Esophagus squamous epithelium (tissue), 5 donors: Measurements from ENCODE around the gene RALGPS1. TPM values are rescaled to one million over a fixed set of nuclear protein-coding genes. Genes with fewer than 3 reads are reported as not detected.
A peak's percentile ranks its signal among the peaks of the same experiment; 100 is the strongest.

ENCODE experiments used
- DNase-seq: peaks from one replicate; lab custom pipeline; 2025; lab: John Stamatoyannopoulos, UW
- H3K27ac ChIP-seq, 4 donors: fragments of 200-600 bp; sonication (generic); one replicate each; pipeline ENCODE4 v1.5.1; 2016 to 2019; ENCODE audit warnings: mild to moderate bottlenecking in 1 of 4
- H3K27me3 ChIP-seq, 4 donors: fragments of 200-600 bp; sonication (generic); 1 replicate in 3 of 4; 2 replicates in 1 of 4; pipeline versions ENCODE4 v1.5.1 to v1.6.0; 2017 to 2021; ENCODE audit warnings: antibody characterized with exemption in 1 of 4
- H3K36me3 ChIP-seq, 3 donors: fragments of 200-600 bp; sonication (generic); one replicate each; pipeline ENCODE4 v1.5.1; 2016 to 2019
- H3K4me1 ChIP-seq, 3 donors: fragments of 200-600 bp; sonication (generic); one replicate each; pipeline ENCODE4 v1.5.1; 2017 to 2019
- H3K4me3 ChIP-seq, 4 donors: fragments of 200-600 bp; sonication (generic); 1 replicate in 3 of 4; 2 replicates in 1 of 4; pipeline ENCODE4 v1.5.1; 2016 to 2019; ENCODE audit warnings: mild to moderate bottlenecking in 2 of 4, moderate library complexity in 1 of 4
- H3K9me3 ChIP-seq, 3 donors: fragments of 200-600 bp; sonication (generic); one replicate each; pipeline ENCODE4 v1.5.1; 2016 to 2019
- POLR2A ChIP-seq, 4 donors: fragments of 450-650 bp; IDR thresholded peaks; one replicate each; pipeline ENCODE4 v1.6.1; 2017; ENCODE audit warnings: antibody characterized with exemption in 4 of 4, mild to moderate bottlenecking in 4 of 4, moderate library complexity in 3 of 4
- WGBS, 2 donors: methylation state at CpG; one replicate each; pipeline ENCODE4 v1.1.5; 2018; 5-methylcytosine and 5-hydroxymethylcytosine counted together
- intact Hi-C: fragments of 100-400 bp; cut with DNase I; formaldehyde crosslinking; loops from one replicate; pipeline ENCODE4 v1.15.0; 2022
- total RNA-seq, 4 donors: library from RNA; depleted of rRNA; stranded (reverse); fragments of >200 nt; gene quantifications; one replicate each; pipeline ENCODE4 v1.1.0, GENCODE V29; 2016
- TF ChIP-seq, protein P1 (sequence below), 6 experiments: fragments of 450-650 bp in 4 of 6; fragments of 200-600 bp in 2 of 6; sonication (generic) in 2 of 6; IDR thresholded peaks; one replicate each; pipeline ENCODE4 v1.5.1; 2016 to 2019; ENCODE audit warnings: antibody characterized with exemption in 6 of 6, mild to moderate bottlenecking in 4 of 6, moderate library complexity in 4 of 6
- donor health status: DM: yes; HTN: yes; CAD: no.

RALGPS1 gene
- total RNA-seq, 4 donors from 2014 or later = 3.0 to 16.4 (median 10.6) TPM

DNA sequence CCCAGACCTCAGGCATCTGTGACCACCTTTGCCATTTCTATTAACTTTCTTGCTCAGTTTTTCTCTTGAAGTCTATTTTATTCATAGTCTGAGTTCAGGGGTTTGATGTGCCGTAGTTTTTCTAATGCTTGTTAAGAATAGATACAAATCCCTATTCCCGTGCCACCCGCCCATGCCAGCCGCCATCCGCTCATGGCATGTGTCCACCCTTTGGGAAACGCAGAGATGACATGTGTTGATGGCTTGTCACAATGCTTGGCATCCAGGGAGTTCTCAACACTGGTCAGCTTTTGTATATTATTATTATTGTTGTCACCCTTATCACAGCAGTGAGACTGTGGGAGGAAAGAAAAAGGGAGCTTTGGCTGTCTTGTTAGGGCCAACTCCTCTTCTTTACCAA lies 225.2 kb downstream of the RALGPS1 start:
- Histone ChIP-seq H3K36me3 (no peaks in the 10 kb centered on the region), H3K9me3 (no peaks in the 10 kb centered on the region), H3K27ac (no peak overlapping the region), H3K4me1 (peaks cover 0 to 40% (median 10%) of the 10 kb centered on the region in 3 donors), H3K4me3 (no peak overlapping the region), H3K27me3 (no peaks in the 10 kb centered on the region)
- TF ChIP-seq, protein P1, sequence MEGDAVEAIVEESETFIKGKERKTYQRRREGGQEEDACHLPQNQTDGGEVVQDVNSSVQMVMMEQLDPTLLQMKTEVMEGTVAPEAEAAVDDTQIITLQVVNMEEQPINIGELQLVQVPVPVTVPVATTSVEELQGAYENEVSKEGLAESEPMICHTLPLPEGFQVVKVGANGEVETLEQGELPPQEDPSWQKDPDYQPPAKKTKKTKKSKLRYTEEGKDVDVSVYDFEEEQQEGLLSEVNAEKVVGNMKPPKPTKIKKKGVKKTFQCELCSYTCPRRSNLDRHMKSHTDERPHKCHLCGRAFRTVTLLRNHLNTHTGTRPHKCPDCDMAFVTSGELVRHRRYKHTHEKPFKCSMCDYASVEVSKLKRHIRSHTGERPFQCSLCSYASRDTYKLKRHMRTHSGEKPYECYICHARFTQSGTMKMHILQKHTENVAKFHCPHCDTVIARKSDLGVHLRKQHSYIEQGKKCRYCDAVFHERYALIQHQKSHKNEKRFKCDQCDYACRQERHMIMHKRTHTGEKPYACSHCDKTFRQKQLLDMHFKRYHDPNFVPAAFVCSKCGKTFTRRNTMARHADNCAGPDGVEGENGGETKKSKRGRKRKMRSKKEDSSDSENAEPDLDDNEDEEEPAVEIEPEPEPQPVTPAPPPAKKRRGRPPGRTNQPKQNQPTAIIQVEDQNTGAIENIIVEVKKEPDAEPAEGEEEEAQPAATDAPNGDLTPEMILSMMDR (IDR thresholded peaks at IDR 0.05) = no peak
- TF ChIP-seq POLR2A (IDR thresholded peaks at IDR 0.05) = no peak
- intact Hi-C loops = no loop called here
- 95 to 98% methylated on average over 6 of the region's 6 CpGs for WGBS, 2 donors
- no peak for DNase-seq

DNA sequence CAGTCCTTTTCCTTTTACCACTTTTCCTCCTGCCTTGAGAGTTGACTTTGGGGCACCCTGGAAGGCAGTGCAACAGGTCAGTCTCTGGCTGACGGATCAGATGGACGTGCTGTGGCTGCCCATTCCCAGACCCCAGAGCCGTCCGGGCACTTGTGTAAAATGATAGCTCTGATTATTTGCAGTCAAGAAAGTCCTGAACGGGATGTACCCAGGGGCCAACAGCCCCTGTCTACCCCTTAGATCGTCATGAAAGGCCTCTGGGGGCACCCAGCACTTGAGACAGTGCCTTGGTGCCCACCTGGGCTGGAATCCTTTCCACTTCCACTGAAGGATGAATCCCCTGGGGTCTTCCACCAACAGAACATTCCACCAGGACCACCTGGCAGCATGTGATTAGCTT lies 225.6 kb downstream of the RALGPS1 start:
- H3K4me3 ChIP-seq = no peak overlapping the region
- WGBS, 2 donors = 92% methylated on average over 6 of the region's 6 CpGs; no CpG with 5 or more reads in 1 of the 2 donors
- no peaks in the 10 kb centered on the region for H3K27me3 ChIP-seq
- intact Hi-C loops = no loop called here
- no peak overlapping the region for H3K27ac ChIP-seq
- TF ChIP-seq, protein P1 (IDR thresholded peaks at IDR 0.05) = no peak
- TF ChIP-seq POLR2A (IDR thresholded peaks at IDR 0.05) = no peak
- H3K9me3 ChIP-seq = no peaks in the 10 kb centered on the region
- DNase-seq = no peak
- no peaks in the 10 kb centered on the region for H3K36me3 ChIP-seq
- peaks cover 0 to 36% (median 6%) of the 10 kb centered on the region in 3 donors for H3K4me1 ChIP-seq

DNA sequence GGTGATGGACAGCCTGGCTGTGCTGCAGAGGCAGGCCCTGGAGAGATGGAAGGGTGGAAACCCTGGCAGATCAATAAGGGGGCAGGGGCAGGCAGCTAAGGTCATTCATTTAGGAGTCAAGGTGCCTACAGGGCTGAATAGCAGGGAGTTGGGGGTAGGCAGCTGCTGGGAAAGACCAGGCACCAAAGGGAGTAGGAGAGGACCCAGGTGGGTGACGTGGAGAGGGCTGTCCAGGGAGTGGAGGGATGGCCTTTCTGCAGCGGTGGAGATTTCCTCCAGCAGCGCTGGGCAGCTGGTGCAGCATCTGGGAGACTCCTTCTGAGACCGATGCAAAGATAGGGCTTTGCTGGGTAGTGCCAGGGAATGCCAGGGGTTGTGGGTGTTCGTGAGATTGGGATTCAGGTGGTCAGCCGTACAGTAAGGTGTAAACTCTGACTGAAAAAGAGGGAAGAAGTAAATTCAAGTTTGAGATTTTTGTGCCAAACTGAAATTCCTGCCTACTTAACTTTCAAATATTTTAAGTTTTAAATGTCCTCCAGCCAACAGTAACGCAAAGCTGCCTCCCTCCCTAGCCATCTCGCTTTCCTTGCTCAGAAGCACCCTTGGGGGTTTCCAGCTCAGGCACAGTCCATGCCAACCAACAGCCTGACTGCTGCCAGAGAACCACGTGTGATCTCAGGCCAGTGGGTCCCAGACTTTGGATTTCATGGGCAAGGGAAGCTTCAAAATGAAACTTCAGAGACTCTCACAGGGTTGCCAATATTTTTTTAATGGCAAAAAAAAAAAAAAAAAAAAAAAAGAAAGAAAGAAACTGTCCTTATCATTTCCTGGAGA lies 226.5 kb downstream of the RALGPS1 start:
- TF ChIP-seq, protein P1 (IDR thresholded peaks at IDR 0.05) = no peak
- TF ChIP-seq POLR2A (IDR thresholded peaks at IDR 0.05) = no peak
- intact Hi-C loops = no loop called here
- H3K9me3 ChIP-seq = no peaks in the 10 kb centered on the region
- H3K27me3 ChIP-seq = no peaks in the 10 kb centered on the region
- H3K27ac ChIP-seq = no peak overlapping the region
- no peaks in the 10 kb centered on the region for H3K36me3 ChIP-seq
- peaks cover 0 to 27% (median 0%) of the 10 kb centered on the region in 3 donors for H3K4me1 ChIP-seq
- 59% methylated on average over 9 of the region's 9 CpGs for WGBS, 2 donors
- DNase-seq = no peak
- H3K4me3 ChIP-seq = no peak overlapping the region

DNA sequence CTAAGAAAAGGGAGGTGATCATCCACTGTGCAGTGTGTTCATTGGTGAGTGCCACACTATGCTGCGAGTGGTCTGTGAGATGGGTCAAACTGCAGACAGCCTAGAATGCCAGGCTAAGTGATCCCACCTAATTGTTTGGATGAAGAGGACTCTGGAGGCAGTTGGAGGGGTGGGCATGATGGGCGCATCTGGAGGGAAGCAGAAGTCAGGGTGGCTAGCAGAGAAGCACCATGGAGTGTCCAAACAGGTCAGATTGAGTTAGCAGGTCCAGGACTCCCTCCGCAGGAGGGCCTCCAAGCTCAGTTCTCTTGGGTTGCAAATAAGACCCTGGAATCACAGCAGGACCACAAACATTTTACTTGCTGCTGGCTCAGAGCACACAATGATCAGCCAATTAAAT lies 227.7 kb downstream of the RALGPS1 start:
- Histone ChIP-seq H3K4me1 (peaks cover 0 to 23% (median 0%) of the 10 kb centered on the region in 3 donors), H3K27me3 (no peaks in the 10 kb centered on the region), H3K4me3 (no peak overlapping the region), H3K36me3 (no peaks in the 10 kb centered on the region), H3K27ac (no peak overlapping the region), H3K9me3 (no peaks in the 10 kb centered on the region)
- TF ChIP-seq, protein P1 (IDR thresholded peaks at IDR 0.05) = no peak
- DNase-seq = no peak
- intact Hi-C loops = no loop called here
- 92 to 100% methylated on average over 1 to 3 of the region's 3 CpGs for WGBS, 2 donors

DNA sequence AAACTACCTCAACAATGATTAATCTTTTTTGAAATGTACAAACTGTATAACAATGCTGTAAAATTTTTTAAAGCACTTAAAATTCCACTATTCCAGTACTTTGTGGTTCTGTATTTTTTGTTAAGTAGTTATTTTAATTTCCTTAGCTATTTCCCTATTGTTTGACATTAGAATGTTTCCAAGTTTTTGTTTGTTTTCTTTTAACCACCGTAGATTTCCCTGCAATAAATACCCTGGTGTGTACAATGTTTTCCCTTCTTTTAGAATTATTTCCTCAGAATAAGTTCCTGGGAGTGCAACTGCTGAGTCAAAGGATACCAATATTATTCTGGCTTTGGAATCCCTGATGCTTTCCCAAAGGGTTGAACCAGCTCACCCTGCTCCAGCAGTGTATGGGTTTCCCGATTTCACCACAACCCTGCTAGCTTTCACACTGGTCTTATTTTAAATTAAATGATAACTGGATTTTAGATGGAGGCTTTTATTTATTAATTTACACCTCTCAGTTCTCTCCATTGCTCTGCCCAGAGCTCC lies 228.4 kb downstream of the RALGPS1 start:
- no peak overlapping the region for H3K4me3 ChIP-seq
- intact Hi-C loops = no loop called here
- no peak for TF ChIP-seq POLR2A (IDR thresholded peaks at IDR 0.05)
- TF ChIP-seq, protein P1 (IDR thresholded peaks at IDR 0.05) = no peak
- peaks cover 0 to 23% (median 0%) of the 10 kb centered on the region in 3 donors for H3K4me1 ChIP-seq
- H3K36me3 ChIP-seq = no peaks in the 10 kb centered on the region
- peak overlapping the region in 1 of 4 donors; percentile 54 for H3K27ac ChIP-seq
- no peak for DNase-seq
- no peaks in the 10 kb centered on the region for H3K27me3 ChIP-seq
- no peaks in the 10 kb centered on the region for H3K9me3 ChIP-seq
- WGBS, 2 donors = 74 to 77% methylated on average over 2 of the region's 2 CpGs
